ENCODE measurements around the gene NYAP2. TPM values are rescaled to one million over a fixed set of nuclear protein-coding genes. Genes with fewer than 3 reads are reported as not detected.
A peak's percentile ranks its signal among the peaks of the same experiment; 100 is the strongest.

Gene NYAP2
- total RNA-seq, 1 experiment from 2014 or later, result not detected

GRCh38 chr2:225660262-225661131 is 261.0 kb downstream of the NYAP2 start:
- in situ Hi-C loops (cut with HindIII; ENCODE audit: low sequenced_read_pairs), result no loop called here
- peak; percentile 77 for DNase-seq (ENCODE audit: low spot score)

- DNase-seq (ENCODE audit: low spot score), result no peak
- in situ Hi-C loops (cut with HindIII; ENCODE audit: low sequenced_read_pairs), result no loop called here
Observed at GRCh38 chr2:225662101-225662500, 262.6 kb downstream of the NYAP2 start.

GRCh38 chr2:225667445-225667844 is 267.9 kb downstream of the NYAP2 start:
- no peak for DNase-seq (ENCODE audit: low spot score)
- in situ Hi-C loops (cut with HindIII; ENCODE audit: low sequenced_read_pairs), result no loop called here

GRCh38 chr2:225668606-225669266 is 269.2 kb downstream of the NYAP2 start:
- in situ Hi-C loops (cut with HindIII; ENCODE audit: low sequenced_read_pairs), result no loop called here
- peak; percentile 82 for DNase-seq (ENCODE audit: low spot score)

- peak; percentile 75 for DNase-seq (ENCODE audit: low spot score)
- in situ Hi-C loops (cut with HindIII; ENCODE audit: low sequenced_read_pairs), result no loop called here
Observed at GRCh38 chr2:225670111-225670974, 270.8 kb downstream of the NYAP2 start.

GRCh38 chr2:225678792-225679191 is 279.3 kb downstream of the NYAP2 start:
- in situ Hi-C loops (cut with HindIII; ENCODE audit: low sequenced_read_pairs), result no loop called here
- DNase-seq (ENCODE audit: low spot score), result no peak

GRCh38 chr2:225683258-225683657 is 283.7 kb downstream of the NYAP2 start:
- in situ Hi-C loops (cut with HindIII; ENCODE audit: low sequenced_read_pairs), result no loop called here
- DNase-seq (ENCODE audit: low spot score), result no peak

GRCh38 chr2:225690153-225690552 is 290.6 kb downstream of the NYAP2 start:
- in situ Hi-C loops (cut with HindIII; ENCODE audit: low sequenced_read_pairs), result no loop called here
- no peak for DNase-seq (ENCODE audit: low spot score)

- DNase-seq (ENCODE audit: low spot score), result no peak
- in situ Hi-C loops (cut with HindIII; ENCODE audit: low sequenced_read_pairs), result no loop called here
Observed at GRCh38 chr2:225691711-225692110, 292.2 kb downstream of the NYAP2 start.

- in situ Hi-C loops (cut with HindIII; ENCODE audit: low sequenced_read_pairs), result no loop called here
Observed at GRCh38 chr2:225693259-225693658, 293.7 kb downstream of the NYAP2 start.

GRCh38 chr2:225694664-225695063 is 295.2 kb downstream of the NYAP2 start:
- in situ Hi-C loops (cut with HindIII; ENCODE audit: low sequenced_read_pairs), result no loop called here
- DNase-seq (ENCODE audit: low spot score), result no peak

More at GRCh38 chr2:225693259-225693658, 293.7 kb downstream of the NYAP2 start:
- DNase-seq (ENCODE audit: low spot score), result no peak

- in situ Hi-C loops (cut with HindIII; ENCODE audit: low sequenced_read_pairs), result no loop called here
- no peak for DNase-seq (ENCODE audit: low spot score)
Observed at GRCh38 chr2:225697936-225698335, 298.4 kb downstream of the NYAP2 start.

Data from G401 (cell line).